Activated T-cell treated with anti-CD3 and anti-CD28 coated beads for 4 hours (primary cell): ENCODE results near the gene NOX4.
"Not testable (repeated sequence)": the region's sequence is repeated elsewhere in the genome, so short reads cannot be mapped to it uniquely, and the experiment has no call there.

ENCODE experiments used
- DNase-seq: peaks from one replicate; pipeline ENCODE4 v3.0.0-alpha.2; 2020

The NOX4 gene

GRCh38 chr11:89378986-89379385 lies 112.2 kb downstream of the NOX4 start:
- DNase-seq: not testable (repeated sequence)

- not testable (repeated sequence) for DNase-seq
Observed at GRCh38 chr11:89369356-89369755, 121.8 kb downstream of the NOX4 start.

GRCh38 chr11:89364856-89365255 lies 126.3 kb downstream of the NOX4 start:
- not testable (repeated sequence) for DNase-seq

- DNase-seq: no peak
Observed at GRCh38 chr11:89361734-89362133, 129.4 kb downstream of the NOX4 start.

GRCh38 chr11:89359208-89359607 lies 132.0 kb downstream of the NOX4 start:
- DNase-seq: not testable (repeated sequence)

GRCh38 chr11:89358761-89359160 lies 132.4 kb downstream of the NOX4 start:
- DNase-seq: no peak

GRCh38 chr11:89355646-89356045 lies 135.5 kb downstream of the NOX4 start:
- no peak for DNase-seq

- DNase-seq: not testable (repeated sequence)
Observed at GRCh38 chr11:89354513-89354912, 136.7 kb downstream of the NOX4 start.

GRCh38 chr11:89347071-89347470 lies 144.1 kb downstream of the NOX4 start:
- DNase-seq: no peak

GRCh38 chr11:89346601-89347000 lies 144.6 kb downstream of the NOX4 start:
- DNase-seq: no peak

GRCh38 chr11:89342880-89343572 lies 148.1 kb downstream of the NOX4 start:
- DNase-seq: not testable (repeated sequence)

- DNase-seq: not testable (repeated sequence)
Observed at GRCh38 chr11:89340450-89340849, 150.7 kb downstream of the NOX4 start.

GRCh38 chr11:89338073-89338472 lies 153.1 kb downstream of the NOX4 start:
- not testable (repeated sequence) for DNase-seq

GRCh38 chr11:89337100-89337650 lies 154.0 kb downstream of the NOX4 start:
- not testable (repeated sequence) for DNase-seq

GRCh38 chr11:89333704-89334103 lies 157.5 kb downstream of the NOX4 start:
- DNase-seq: not testable (repeated sequence)

GRCh38 chr11:89331940-89332339 lies 159.2 kb downstream of the NOX4 start:
- DNase-seq: not testable (repeated sequence)

GRCh38 chr11:89327885-89328284 lies 163.3 kb downstream of the NOX4 start:
- no peak for DNase-seq

- DNase-seq: no peak
Observed at GRCh38 chr11:89321401-89321800, 169.8 kb downstream of the NOX4 start.

GRCh38 chr11:89310607-89311006 lies 180.6 kb downstream of the NOX4 start:
- DNase-seq: not testable (repeated sequence)

GRCh38 chr11:89309321-89309985 lies 181.7 kb downstream of the NOX4 start:
- DNase-seq: not testable (repeated sequence)

GRCh38 chr11:89308272-89308671 lies 182.9 kb downstream of the NOX4 start:
- DNase-seq: not testable (repeated sequence)

- not testable (repeated sequence) for DNase-seq
Observed at GRCh38 chr11:89303029-89303428, 188.1 kb downstream of the NOX4 start.

- DNase-seq: not testable (repeated sequence)
Observed at GRCh38 chr11:89295023-89295422, 196.2 kb downstream of the NOX4 start.
